Mesenchymal stem cell (in vitro differentiated cells and primary cell): Measurements from ENCODE around the gene C19orf67.

ENCODE experiments used
- DNase-seq: peaks from one replicate; pipeline ENCODE4 v3.0.0-alpha.2; 2013
- H2AFZ ChIP-seq: one replicate; pipeline ENCODE4 v1.6.1; 2013; ENCODE audit warnings: low read depth, mild to moderate bottlenecking, control low read depth, inconsistent platforms, low read length, moderate library complexity
- H2AK5ac ChIP-seq: 2 replicates; pipeline ENCODE4 v1.6.1; 2013; ENCODE audit warnings: low read length, moderate library complexity, mild to moderate bottlenecking, inconsistent platforms; ENCODE audit not compliant: severe bottlenecking
- H2BK120ac ChIP-seq: one replicate; pipeline ENCODE4 v1.6.1; 2013; ENCODE audit warnings: low read depth, mild to moderate bottlenecking, inconsistent platforms, low read length, moderate library complexity
- H2BK12ac ChIP-seq, 2 experiments: one replicate each; pipeline ENCODE4 v1.6.1; 2013; ENCODE audit warnings: inconsistent platforms in 2 of 2, low read length in 2 of 2, mild to moderate bottlenecking in 2 of 2, moderate library complexity in 2 of 2, control low read depth in 1 of 2
- H2BK15ac ChIP-seq: one replicate; pipeline ENCODE4 v1.6.1; 2013; ENCODE audit warnings: mild to moderate bottlenecking, low read depth, inconsistent platforms; ENCODE audit not compliant: poor library complexity, severe bottlenecking
- H2BK5ac ChIP-seq: 2 replicates; pipeline ENCODE4 v1.6.1; 2013; ENCODE audit warnings: low read depth, mild to moderate bottlenecking, low read length, control low read depth, inconsistent platforms; ENCODE audit not compliant: poor library complexity, severe bottlenecking
- H3K14ac ChIP-seq, 2 experiments: one replicate each; pipeline ENCODE4 v1.6.1; 2013; ENCODE audit warnings: inconsistent platforms in 2 of 2, low read length in 2 of 2, control low read depth in 1 of 2, mild to moderate bottlenecking in 1 of 2, moderate library complexity in 1 of 2
- H3K18ac ChIP-seq, 2 experiments: one replicate each; pipeline ENCODE4 v1.6.1; 2013; ENCODE audit warnings: inconsistent platforms in 2 of 2, low read length in 2 of 2, control low read depth in 1 of 2, low read depth in 1 of 2, mild to moderate bottlenecking in 1 of 2
- H3K23ac ChIP-seq, 2 experiments: one replicate each; pipeline ENCODE4 v1.6.1; 2013; ENCODE audit warnings: inconsistent platforms in 2 of 2, low read length in 2 of 2, mild to moderate bottlenecking in 2 of 2, moderate library complexity in 2 of 2, control low read depth in 1 of 2
- H3K27ac ChIP-seq: 2 replicates; pipeline ENCODE4 v1.5.1; 2013; ENCODE audit warnings: mild to moderate bottlenecking, moderate library complexity, low read length, control low read depth, inconsistent platforms; ENCODE audit not compliant: poor library complexity, severe bottlenecking
- H3K27me3 ChIP-seq, 2 experiments: 2 replicates each; pipeline versions ENCODE4 v1.6.1 to v1.7.0; 2013; ENCODE audit warnings: low read length in 2 of 2, mild to moderate bottlenecking in 2 of 2, moderate library complexity in 2 of 2, control low read depth in 1 of 2, inconsistent platforms in 1 of 2; ENCODE audit not compliant: control insufficient read depth in 1 of 2, insufficient read depth in 1 of 2
- H3K36me3 ChIP-seq, 2 experiments: 2 replicates each; pipeline versions ENCODE4 v1.6.1 to v1.7.0; 2013; ENCODE audit warnings: low read length in 2 of 2, control low read depth in 1 of 2, inconsistent platforms in 1 of 2, low read depth in 1 of 2, mild to moderate bottlenecking in 1 of 2; ENCODE audit not compliant: insufficient read depth in 2 of 2, control insufficient read depth in 1 of 2
- H3K4ac ChIP-seq, 2 experiments: one replicate each; pipeline ENCODE4 v1.6.1; 2013; ENCODE audit warnings: inconsistent platforms in 2 of 2, low read length in 2 of 2, mild to moderate bottlenecking in 2 of 2, moderate library complexity in 2 of 2, control low read depth in 1 of 2, low read depth in 1 of 2
- H3K4me1 ChIP-seq: 2 replicates; pipeline ENCODE4 v1.6.1; 2013; ENCODE audit warnings: low read depth, low read length, control low read depth; ENCODE audit not compliant: control insufficient read depth, insufficient read depth
- H3K4me2 ChIP-seq: 2 replicates; pipeline ENCODE4 v1.6.1; 2013; ENCODE audit warnings: low read length, mild to moderate bottlenecking, inconsistent platforms; ENCODE audit not compliant: poor library complexity, severe bottlenecking
- H3K4me3 ChIP-seq, 2 experiments: 2 replicates each; pipeline versions ENCODE4 v1.5.1 to v1.7.0; 2013; ENCODE audit warnings: low read length in 2 of 2, mild to moderate bottlenecking in 2 of 2, control low read depth in 1 of 2, low read depth in 1 of 2; ENCODE audit not compliant: insufficient read depth in 1 of 2
- H3K79me1 ChIP-seq: replicated peaks from 2 replicates; pipeline ENCODE4 v1.6.1; 2013; ENCODE audit warnings: mild to moderate bottlenecking, control low read depth, low read length, inconsistent platforms; ENCODE audit not compliant: poor library complexity, severe bottlenecking
- H3K9ac ChIP-seq: 2 replicates; pipeline ENCODE4 v1.7.0; 2013; ENCODE audit warnings: mild to moderate bottlenecking, low read length, moderate library complexity
- H3K9me3 ChIP-seq: 2 replicates; pipeline ENCODE4 v1.7.0; 2013; ENCODE audit warnings: mild to moderate bottlenecking, low read length; ENCODE audit not compliant: control insufficient read depth
- H4K8ac ChIP-seq: one replicate; pipeline ENCODE4 v1.6.1; 2013; ENCODE audit warnings: inconsistent platforms, mild to moderate bottlenecking, low read length, moderate library complexity
- H4K91ac ChIP-seq: one replicate; pipeline ENCODE4 v1.6.1; 2013; ENCODE audit warnings: mild to moderate bottlenecking, low read length, inconsistent platforms
- WGBS: methylation state at CpG from one replicate; pipeline ENCODE4 v1.1.7; 2013; ENCODE audit warnings: mixed read lengths; 5-methylcytosine and 5-hydroxymethylcytosine counted together

The C19orf67 gene

GRCh38 chr19:14113762-14114414 is 28.3 kb upstream of the C19orf67 start:
- no peak for DNase-seq
- Histone ChIP-seq H3K9me3 (no peaks in the 10 kb centered on the region), H3K14ac (no peak overlapping the region), H3K79me1 (peaks cover 45% of the 10 kb centered on the region), H2AK5ac (peak overlapping the region; percentile 57), H3K4me3 (no peak overlapping the region), H3K18ac (peak overlapping the region; percentile 54 to 93), H3K23ac (no peak overlapping the region), H2BK5ac (no peak overlapping the region), H2BK12ac (no peak overlapping the region), H3K27me3 (no peaks in the 10 kb centered on the region), H4K91ac (peak overlapping the region; percentile 66), H2BK120ac (no peak overlapping the region), H2BK15ac (no peak overlapping the region), H3K4me2 (no peak overlapping the region), H3K27ac (no peak overlapping the region), H3K9ac (peak overlapping the region; percentile 80), H3K4me1 (peaks cover 53% of the 10 kb centered on the region), H3K4ac (peak overlapping the region in 1 of 2 experiments; percentile 84), H3K36me3 (peaks cover 0 to 4% of the 10 kb centered on the region in 2 experiments), H2AFZ (no peak overlapping the region), H4K8ac (peak overlapping the region; percentile 98)
- WGBS, result 93% methylated on average over 18 of the region's 18 CpGs

DNA sequence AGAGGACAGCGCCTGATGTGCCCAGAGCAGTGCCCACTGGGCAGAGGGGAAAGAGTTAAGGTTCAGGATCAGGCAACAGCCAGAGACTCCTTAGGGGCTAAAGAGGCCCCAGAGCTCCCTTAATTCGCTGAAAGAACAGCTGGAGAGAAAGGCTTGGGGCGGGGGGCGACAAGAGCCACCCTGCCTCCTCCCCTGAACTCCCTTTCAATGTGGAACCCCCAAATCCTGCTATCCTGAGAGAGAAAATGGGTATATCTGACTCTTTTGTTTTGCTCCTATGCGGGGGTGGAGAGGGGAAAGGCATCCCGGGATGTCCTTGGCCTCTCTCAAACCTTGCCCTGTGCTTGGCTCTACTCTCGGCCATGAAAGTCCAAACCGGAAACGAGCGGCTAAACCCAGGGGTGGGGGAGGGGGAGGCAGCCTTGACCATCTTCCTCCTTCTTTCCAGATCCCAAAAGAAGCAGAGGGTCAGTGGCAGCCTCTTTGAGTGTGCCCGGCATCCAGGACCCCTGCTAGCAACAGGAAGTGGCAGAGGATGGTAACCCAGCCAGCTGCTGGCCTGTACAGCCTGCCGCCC is 27.3 kb upstream of the C19orf67 start:
- no peak overlapping the region for H2BK5ac ChIP-seq
- peak overlapping the region; percentile 98 for H4K8ac ChIP-seq
- WGBS, result 32% methylated on average over 10 of the region's 12 CpGs
- H3K18ac ChIP-seq, result peak overlapping the region; percentile 68 to 93
- H3K14ac ChIP-seq, result peak overlapping the region in 1 of 2 experiments; percentile 86
- H4K91ac ChIP-seq, result peak overlapping the region; percentile 89
- no peaks in the 10 kb centered on the region for H3K27me3 ChIP-seq
- peak overlapping the region; percentile 15 for H2AFZ ChIP-seq
- H2BK12ac ChIP-seq, result no peak overlapping the region
- H3K4me3 ChIP-seq, result peak overlapping the region in 1 of 2 experiments; percentile 73
- peak overlapping the region; percentile 35 for H3K4me2 ChIP-seq
- peak overlapping the region; percentile 16 for H2BK15ac ChIP-seq
- H2AK5ac ChIP-seq, result peak overlapping the region; percentile 74
- peaks cover 46% of the 10 kb centered on the region for H3K4me1 ChIP-seq
- DNase-seq, result no peak
- H3K4ac ChIP-seq, result peak overlapping the region; percentile 83 to 84
- peak overlapping the region; percentile 80 for H3K9ac ChIP-seq
- peak overlapping the region; percentile 86 for H2BK120ac ChIP-seq
- H3K23ac ChIP-seq, result peak overlapping the region in 1 of 2 experiments; percentile 14
- no peaks in the 10 kb centered on the region for H3K9me3 ChIP-seq
- peaks cover 49% of the 10 kb centered on the region for H3K79me1 ChIP-seq
- H3K36me3 ChIP-seq, result peaks cover 0 to 6% of the 10 kb centered on the region in 2 experiments
- peak overlapping the region; percentile 22 for H3K27ac ChIP-seq

DNA sequence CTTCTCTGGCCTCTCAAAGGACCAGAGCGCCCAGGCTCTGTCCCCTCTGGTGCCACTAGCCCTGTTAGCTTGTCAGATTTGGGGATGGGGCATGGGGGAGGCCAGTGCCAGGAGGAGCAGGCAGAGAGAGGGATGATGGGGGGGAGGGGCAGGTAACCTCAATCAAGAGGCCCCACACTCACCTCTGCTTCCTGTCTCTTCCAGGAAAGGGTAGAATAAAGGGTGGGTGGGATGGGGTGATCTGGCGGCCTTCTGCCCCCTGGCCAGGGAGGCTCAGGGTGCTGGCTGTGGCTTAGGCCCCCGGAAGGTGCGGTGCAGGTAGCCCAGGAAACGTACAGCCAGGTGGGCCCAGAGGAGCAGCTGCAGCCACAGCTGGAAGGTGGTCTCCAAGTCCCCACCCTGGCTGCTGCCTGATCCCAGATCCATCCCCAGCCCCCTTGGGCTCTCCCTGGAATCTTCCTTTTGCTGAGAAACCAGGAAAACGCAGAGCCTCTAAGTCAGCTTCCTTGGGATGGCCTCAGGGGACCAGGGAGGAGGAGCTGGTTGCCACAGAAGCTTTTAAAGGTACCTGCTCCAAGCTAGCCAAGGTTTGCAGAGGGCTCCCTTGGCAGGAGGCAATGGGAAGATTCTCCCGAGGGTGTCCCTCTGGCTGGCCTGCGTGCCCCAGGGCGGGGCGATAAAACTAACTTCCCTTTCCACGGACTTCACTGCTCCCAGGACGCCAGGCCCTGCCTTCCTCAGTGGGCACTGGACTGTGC is 26.6 kb upstream of the C19orf67 start:
- Histone ChIP-seq H3K9ac (peak overlapping the region; percentile 80), H3K18ac (peak overlapping the region; percentile 41 to 93), H3K4ac (peak overlapping the region in 1 of 2 experiments; percentile 42), H2BK120ac (peak overlapping the region; percentile 81), H3K79me1 (peaks cover 55% of the 10 kb centered on the region), H2BK12ac (no peak overlapping the region), H2AFZ (no peak overlapping the region), H3K36me3 (peaks cover 0 to 12% of the 10 kb centered on the region in 2 experiments), H3K14ac (no peak overlapping the region), H3K4me2 (peak overlapping the region; percentile 6), H2AK5ac (no peak overlapping the region), H3K4me3 (peak overlapping the region in 1 of 2 experiments; percentile 73), H3K27ac (no peak overlapping the region), H2BK15ac (peak overlapping the region; percentile 44), H3K9me3 (no peaks in the 10 kb centered on the region), H3K23ac (peak overlapping the region in 1 of 2 experiments; percentile 32), H4K91ac (peak overlapping the region; percentile 16), H2BK5ac (no peak overlapping the region), H4K8ac (peak overlapping the region; percentile 98), H3K27me3 (no peaks in the 10 kb centered on the region), H3K4me1 (peaks cover 48% of the 10 kb centered on the region)
- 73% methylated on average over 12 of the region's 12 CpGs for WGBS
- no peak for DNase-seq

GRCh38 chr19:14111486-14111885 is 25.9 kb upstream of the C19orf67 start:
- WGBS, result no CpG with 5 or more reads among the region's 1 CpG
- peak overlapping the region in 1 of 2 experiments; percentile 8 for H3K4me3 ChIP-seq
- H2BK5ac ChIP-seq, result no peak overlapping the region
- no peak overlapping the region for H3K4ac ChIP-seq
- no peak for DNase-seq
- peaks cover 3 to 20% of the 10 kb centered on the region in 2 experiments for H3K36me3 ChIP-seq
- H3K27ac ChIP-seq, result no peak overlapping the region
- H2AK5ac ChIP-seq, result no peak overlapping the region
- H4K91ac ChIP-seq, result no peak overlapping the region
- H3K14ac ChIP-seq, result no peak overlapping the region
- H2BK12ac ChIP-seq, result no peak overlapping the region
- H2AFZ ChIP-seq, result no peak overlapping the region
- H2BK120ac ChIP-seq, result no peak overlapping the region
- no peak overlapping the region for H3K9ac ChIP-seq
- no peaks in the 10 kb centered on the region for H3K27me3 ChIP-seq
- peak overlapping the region; percentile 6 for H3K4me2 ChIP-seq
- no peak overlapping the region for H3K23ac ChIP-seq
- H3K4me1 ChIP-seq, result peaks cover 44% of the 10 kb centered on the region
- no peak overlapping the region for H3K18ac ChIP-seq
- peak overlapping the region; percentile 44 for H2BK15ac ChIP-seq
- H4K8ac ChIP-seq, result no peak overlapping the region
- H3K79me1 ChIP-seq, result peaks cover 51% of the 10 kb centered on the region
- H3K9me3 ChIP-seq, result no peaks in the 10 kb centered on the region
